B cell (primary cell): ENCODE measurements around the gene NFE2L1.

Experiments used
- EZH2 ChIP-seq: IDR thresholded peaks from 2 replicates; pipeline ENCODE4 v1.6.1; 2012; ENCODE audit warnings: borderline replicate concordance, low read depth, mild to moderate bottlenecking, moderate library complexity, low read length; ENCODE audit not compliant: insufficient read depth, poor library complexity, severe bottlenecking
- TF ChIP-seq, protein P1 (sequence below): fragments of 200-600 bp; IDR thresholded peaks from one replicate; pipeline ENCODE4 v1.8.0; 2022; ENCODE audit warnings: antibody characterized with exemption, mild to moderate bottlenecking

DNA sequence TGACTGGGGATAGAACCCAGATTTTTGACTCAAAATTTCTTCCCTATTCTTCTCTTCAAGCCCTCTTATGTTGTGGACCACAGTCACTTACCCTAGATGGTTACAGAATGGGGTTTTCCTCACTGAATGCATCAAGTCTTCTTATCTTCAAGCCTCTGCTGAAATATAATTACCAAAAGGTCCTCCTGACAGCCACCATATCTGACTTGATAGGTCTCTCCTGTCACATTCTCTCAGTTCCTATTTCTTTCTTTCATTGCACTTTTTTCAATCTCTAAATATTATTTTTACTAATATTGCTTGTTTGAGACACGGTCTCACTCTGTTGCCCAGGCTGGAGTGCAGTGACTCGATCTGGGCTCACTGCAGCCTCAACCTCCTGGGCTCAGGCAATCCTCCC, 9.5 kb upstream of the NFE2L1 start:
- TF ChIP-seq, protein P1, sequence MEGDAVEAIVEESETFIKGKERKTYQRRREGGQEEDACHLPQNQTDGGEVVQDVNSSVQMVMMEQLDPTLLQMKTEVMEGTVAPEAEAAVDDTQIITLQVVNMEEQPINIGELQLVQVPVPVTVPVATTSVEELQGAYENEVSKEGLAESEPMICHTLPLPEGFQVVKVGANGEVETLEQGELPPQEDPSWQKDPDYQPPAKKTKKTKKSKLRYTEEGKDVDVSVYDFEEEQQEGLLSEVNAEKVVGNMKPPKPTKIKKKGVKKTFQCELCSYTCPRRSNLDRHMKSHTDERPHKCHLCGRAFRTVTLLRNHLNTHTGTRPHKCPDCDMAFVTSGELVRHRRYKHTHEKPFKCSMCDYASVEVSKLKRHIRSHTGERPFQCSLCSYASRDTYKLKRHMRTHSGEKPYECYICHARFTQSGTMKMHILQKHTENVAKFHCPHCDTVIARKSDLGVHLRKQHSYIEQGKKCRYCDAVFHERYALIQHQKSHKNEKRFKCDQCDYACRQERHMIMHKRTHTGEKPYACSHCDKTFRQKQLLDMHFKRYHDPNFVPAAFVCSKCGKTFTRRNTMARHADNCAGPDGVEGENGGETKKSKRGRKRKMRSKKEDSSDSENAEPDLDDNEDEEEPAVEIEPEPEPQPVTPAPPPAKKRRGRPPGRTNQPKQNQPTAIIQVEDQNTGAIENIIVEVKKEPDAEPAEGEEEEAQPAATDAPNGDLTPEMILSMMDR = no peak
- TF ChIP-seq EZH2 = no peak
